ENCODE data around the gene FOXR1.
"Not testable (repeated sequence)": the region's sequence is repeated elsewhere in the genome, so short reads cannot be mapped to it uniquely, and the experiment has no call there.

The FOXR1 gene

DNA sequence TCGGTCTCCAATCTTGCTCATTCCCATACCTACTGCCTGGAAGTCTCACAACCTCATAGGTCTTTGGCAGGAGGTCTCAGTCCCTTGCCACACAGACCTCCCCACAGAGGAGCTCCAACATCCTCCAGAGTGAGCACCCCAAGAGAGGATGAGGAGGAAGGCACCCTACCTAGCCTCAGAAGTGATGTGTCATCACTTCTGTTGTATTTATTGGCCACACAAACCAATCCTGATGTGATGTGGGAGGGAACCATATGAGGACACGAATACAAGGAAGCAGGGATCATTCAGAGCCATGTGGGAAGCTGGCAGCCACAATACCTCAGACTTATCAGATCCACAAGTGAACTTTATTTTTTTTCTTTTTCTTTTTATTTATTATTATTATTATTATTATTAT lies 24.5 kb upstream of the FOXR1 start:
- no peak for DNase-seq (ENCODE audit: low read depth)

DNA sequence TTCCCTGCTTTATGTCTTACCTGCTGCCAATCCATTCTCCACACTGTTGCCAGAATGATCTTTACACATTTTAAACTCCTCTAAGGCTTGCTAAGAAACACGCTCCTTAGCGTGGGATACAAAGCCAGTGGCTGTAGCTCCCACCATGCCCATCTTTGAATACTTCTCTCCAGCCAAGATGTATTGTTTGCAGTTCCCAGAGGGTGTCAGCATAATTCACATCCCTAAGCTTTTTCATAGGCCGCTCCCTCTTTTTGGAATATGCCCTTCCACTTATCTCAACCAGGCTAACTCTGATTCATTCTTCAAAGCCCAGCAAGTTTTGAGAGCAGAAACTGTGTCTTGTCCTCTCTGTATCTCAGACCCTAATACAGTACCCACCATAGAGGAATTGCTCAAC lies 23.6 kb upstream of the FOXR1 start:
- no peak for DNase-seq (ENCODE audit: low read depth)

DNA sequence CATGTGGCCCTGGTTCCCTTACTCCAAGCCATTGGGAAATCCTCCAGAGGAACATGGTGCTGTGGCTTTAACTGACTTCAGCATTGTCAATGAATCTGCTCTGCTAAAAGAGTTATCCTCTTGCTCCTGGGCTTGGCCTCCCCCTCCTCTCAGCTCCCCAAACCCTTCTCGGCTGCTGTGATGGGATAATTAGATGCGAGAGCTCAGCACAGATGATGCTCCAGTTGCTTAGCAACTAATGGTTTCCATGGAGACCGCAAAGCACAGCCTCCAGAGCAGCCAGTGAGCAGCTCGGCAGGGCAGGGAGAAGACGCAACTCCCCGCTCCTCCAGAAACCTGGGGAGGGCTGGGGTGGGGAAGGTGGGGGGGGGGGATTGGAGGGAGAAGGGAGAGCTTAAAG lies 18.3 kb upstream of the FOXR1 start:
- no peak for DNase-seq (ENCODE audit: low read depth)

DNA sequence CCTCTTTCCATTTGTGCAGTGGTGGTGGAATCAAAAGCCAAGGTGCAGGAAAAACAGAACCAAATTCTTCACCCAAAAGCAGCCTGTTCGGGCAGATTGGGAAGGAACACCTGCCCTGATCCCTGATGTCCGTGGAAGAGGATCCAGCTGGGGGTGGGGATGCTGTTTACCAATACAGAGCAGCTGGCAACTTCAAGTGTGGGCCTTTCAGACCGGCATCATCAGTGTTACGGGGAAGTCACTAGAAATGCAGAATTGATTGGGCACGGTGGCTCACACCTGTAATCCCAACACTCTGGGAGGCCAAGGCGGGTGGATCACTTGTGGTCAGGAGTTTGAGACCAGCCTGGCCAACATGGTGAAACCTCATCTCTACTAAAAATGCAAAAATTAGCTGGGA lies 17.6 kb upstream of the FOXR1 start:
- DNase-seq (ENCODE audit: low read depth): not testable (repeated sequence)

DNA sequence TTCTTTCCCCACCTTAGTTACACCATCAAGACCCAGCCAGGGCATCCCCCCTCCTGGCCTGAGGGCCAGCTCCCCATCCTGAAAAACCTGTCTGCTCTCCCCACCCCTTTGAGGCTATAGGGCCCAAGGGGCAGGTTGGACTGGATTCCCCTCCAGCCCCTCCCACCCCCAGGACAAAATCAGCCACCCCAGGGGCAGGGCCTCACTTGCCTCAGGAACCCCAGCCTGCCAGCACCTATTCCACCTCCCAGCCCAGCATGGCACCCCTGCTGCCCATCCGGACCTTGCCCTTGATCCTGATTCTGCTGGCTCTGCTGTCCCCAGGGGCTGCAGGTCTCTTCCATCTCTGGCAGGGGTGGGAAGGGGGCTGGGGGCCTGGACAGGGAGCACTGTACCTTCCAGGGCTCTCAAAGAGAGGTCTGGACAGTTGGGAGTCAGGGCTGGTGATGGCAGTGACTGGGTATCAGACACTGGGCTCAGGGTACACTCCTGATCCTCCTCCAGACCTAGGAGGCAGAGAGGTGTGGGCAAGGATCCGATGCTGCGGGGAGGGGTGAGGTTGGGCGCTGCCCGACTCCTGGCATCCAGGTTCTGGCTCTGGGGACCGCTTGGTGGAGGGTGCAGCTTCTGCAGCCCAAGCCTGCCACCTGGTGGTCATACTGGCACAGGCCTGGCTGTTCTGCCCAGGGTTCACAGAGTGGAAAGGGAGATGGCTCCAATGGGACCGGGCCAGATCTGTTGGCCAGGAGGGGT lies 15.3 kb upstream of the FOXR1 start, which contains the start of gene UPK2:
Gene UPK2, plus strand, starts transcription at position 205 of the 753 bp plus-strand sequence. Its CDS starts 53 bp downstream, at position 258.
- DNase-seq (ENCODE audit: low read depth): peak; percentile 77

DNA sequence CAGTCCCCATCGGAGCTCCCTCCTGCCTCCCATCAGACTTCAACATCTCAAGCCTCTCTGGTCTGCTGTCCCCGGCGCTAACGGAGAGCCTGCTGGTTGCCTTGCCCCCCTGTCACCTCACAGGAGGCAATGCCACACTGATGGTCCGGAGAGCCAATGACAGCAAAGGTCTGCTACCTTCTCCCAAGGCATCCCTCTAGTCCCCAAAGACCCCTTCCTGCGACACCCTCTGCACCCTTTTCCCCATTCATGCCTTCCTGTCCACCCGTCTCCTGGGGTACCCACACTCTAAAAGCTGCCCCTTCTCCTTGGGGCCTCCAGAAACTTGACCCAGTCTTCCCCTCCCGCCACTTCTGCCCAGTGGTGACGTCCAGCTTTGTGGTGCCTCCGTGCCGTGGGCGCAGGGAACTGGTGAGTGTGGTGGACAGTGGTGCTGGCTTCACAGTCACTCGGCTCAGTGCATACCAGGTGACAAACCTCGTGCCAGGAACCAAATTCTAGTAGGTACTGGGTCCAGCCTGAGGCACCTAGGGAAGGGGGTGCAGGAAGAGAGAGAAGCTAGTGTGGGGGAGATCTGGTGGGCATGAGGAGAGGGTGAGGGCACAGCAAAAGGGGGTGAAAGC lies 14.6 kb upstream of the FOXR1 start:
- DNase-seq (ENCODE audit: low read depth): no peak

DNA sequence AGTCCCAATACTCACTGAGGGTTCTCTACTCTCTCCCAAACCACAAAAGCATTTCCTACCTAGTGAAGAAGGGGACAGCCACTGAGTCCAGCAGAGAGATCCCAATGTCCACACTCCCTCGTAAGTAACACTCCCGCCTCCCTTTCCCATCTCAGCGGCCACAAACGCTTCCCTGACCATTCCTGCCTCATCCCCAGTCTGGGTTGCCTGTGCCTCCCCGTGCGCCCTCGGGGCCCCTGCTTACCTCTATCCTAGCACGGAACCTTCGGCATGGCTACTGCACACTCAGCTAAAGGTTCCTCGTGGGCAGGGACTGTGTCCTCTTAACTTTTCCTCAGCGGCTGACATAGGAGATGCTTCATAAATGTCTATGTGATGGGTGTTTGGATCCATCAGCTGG lies 14.0 kb upstream of the FOXR1 start:
- DNase-seq (ENCODE audit: low read depth): no peak

DNA sequence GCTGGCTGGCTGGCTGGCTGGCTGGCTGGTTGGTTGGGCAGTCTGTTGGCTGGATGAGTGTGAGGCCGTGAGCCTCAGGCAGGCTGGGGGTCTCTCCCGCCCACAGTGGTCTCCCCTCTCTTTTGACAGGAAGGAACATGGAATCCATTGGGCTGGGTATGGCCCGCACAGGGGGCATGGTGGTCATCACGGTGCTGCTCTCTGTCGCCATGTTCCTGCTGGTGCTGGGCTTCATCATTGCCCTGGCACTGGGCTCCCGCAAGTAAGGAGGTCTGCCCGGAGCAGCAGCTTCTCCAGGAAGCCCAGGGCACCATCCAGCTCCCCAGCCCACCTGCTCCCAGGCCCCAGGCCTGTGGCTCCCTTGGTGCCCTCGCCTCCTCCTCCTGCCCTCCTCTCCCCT lies 13.6 kb upstream of the FOXR1 start:
- DNase-seq (ENCODE audit: low read depth): no peak

DNA sequence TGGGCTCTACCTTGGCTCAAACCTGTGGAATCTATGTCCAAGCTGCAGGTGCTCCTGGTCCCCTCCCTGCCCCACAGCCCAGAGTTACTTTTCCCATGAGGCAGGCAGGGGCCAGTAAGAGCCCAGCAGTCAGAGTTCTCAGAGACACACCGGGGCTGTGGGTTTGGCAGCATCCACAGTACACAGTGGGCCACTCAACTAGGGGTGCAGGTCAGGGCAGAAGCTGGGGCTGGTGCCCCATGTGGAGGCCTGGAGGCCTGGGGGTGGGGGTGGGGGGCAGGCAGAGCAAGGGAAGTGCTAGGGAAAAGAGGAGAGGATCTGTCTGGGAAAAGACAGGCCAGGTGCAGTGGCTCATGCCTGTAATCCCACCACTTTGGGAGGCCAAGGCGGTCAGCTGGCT lies 13.0 kb upstream of the FOXR1 start:
- DNase-seq (ENCODE audit: low read depth): no peak

DNA sequence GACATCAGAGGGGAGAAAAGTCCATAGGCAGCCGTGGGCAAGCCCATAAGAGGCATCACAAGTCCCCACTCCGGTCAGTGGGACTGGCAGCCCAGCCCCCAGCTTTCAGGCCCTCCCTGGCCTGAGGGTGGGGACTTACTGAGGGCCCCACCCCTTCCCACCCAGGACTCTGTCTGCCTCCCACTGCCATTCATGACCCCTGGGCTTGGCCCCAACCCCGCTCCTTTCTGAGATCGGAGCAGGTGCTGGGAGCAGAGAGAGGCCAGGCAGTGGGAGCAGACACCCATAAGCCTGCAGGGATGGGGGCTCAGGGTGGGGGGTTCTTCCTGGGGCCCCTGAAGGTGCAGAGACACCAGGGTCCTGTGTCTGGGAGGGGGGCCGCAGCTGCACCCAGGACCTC lies 10.4 kb upstream of the FOXR1 start:
- DNase-seq (ENCODE audit: low read depth): no peak

DNA sequence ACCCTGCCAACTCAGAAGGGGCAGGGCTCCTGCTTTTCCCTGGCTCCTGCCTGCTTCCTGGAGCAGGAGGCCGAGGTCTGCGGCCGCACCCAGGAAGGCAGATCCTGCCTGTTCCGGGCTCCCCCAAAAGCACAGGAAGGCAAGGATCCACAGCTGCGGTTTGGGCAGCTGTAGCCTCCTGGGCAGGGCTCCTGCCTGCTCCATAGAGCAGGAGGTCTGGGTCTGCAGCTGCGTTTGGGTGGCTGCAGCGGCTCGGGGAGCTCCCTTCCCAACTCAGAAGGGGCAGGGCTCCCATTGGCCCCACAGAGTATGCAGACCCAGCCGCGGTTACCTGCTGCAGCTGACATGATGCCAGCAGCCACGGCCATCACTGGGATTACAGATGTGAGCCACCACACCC lies 10.0 kb upstream of the FOXR1 start:
- no peak for DNase-seq (ENCODE audit: low read depth)

DNA sequence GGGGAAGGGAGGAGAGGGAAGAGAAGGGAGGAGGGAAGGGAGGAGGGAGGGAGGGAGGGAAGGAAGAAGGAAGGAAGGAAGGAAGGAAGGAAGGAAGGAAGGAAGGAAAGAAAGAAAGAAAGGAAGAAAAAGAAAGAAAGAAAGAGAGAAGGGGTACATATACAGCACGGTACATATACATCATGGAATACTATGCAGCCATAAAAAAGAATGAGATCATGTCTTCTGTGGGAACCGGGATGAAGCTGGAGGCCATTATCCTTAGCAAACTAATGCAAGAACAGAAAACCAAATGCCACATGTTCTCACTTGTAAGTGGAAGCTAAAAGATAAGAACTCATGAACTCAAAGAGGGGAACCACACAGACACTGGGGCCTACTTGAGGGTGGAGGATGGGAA lies 2.1 kb upstream of the FOXR1 start:
- not testable (repeated sequence) for DNase-seq (ENCODE audit: low read depth)

DNA sequence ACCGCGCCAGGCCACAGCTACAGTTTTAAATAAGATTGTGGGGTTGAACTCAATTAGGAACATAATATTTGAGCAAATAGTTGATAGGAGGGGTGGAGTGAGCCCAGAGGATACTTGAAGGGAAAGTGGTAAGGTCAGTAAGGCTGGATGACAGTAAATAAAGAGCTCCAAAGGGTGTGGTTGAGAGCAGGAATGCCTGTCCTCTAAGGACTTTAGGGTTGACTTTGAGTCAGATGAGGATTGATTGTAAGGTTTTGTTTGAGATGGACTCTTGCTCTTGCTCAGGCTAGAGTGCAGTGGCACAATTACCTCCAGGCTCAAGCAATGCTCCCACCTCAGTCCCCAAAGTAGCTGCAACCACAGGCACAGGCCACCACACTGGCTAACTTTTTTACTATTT lies 2.4 kb downstream of the FOXR1 start:
- no peak for DNase-seq (ENCODE audit: low read depth)

DNA sequence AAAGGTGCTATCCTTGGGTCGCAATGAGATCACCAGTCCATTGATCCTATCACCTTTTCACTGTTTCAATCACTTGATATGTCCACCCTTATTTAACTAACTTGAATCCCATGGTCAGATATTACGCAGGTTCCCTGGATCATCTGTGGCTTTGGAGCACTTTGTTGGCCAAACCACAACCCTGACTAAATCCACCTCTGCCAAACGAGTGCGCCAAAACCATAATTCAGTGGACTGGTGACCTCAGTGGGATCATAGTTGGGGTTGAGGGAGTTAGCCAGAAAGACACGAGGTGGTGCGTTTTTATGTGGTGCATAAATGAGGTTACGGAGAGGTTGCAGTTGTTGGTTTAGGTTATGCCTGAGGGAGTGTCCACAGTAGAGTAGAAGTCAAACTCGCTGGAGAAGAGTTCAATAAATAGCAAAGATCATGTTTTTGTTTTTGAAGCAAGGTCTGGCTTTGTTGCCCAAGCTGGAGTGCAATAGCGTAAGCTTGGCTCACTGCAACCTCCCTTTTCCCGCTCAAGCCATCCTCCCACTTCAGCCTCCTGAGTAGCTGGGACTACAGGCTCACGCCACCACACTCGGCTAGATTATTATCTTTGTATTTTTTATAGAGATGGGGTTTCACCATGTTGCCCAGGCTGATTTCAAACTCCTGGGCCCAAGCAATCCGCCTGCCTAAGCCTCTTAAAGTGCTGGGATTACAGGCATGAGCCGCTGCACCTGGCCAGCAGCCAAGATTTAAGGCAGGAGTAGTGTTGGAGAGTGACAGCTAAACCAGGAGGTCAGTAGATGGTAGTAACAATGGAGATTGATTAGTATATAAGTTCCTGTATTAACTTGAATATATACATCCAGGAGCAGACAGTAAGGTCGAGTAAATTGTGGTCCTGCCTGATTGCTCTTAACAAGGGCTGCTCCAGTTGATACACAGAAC lies 4.5 kb downstream of the FOXR1 start:
- no peak for DNase-seq (ENCODE audit: low read depth)

DNA sequence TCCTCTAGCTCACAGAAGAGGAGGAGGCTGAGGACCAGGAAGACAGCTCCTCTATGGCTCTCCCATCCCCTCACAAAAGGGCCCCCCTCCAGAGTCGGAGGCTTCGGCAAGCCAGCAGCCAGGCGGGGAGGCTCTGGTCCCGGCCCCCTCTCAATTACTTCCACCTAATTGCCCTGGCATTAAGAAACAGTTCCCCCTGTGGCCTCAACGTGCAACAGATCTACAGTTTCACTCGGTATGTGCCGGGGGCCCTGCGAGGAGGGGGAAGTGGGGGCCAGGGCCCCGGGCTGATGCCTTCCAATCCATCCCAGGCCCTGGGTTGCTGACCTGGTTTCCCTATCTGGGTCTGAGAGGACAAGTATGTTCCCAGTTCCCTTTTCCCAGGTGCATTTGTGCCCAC lies 7.9 kb downstream of the FOXR1 start:
- DNase-seq (ENCODE audit: low read depth): no peak

DNA sequence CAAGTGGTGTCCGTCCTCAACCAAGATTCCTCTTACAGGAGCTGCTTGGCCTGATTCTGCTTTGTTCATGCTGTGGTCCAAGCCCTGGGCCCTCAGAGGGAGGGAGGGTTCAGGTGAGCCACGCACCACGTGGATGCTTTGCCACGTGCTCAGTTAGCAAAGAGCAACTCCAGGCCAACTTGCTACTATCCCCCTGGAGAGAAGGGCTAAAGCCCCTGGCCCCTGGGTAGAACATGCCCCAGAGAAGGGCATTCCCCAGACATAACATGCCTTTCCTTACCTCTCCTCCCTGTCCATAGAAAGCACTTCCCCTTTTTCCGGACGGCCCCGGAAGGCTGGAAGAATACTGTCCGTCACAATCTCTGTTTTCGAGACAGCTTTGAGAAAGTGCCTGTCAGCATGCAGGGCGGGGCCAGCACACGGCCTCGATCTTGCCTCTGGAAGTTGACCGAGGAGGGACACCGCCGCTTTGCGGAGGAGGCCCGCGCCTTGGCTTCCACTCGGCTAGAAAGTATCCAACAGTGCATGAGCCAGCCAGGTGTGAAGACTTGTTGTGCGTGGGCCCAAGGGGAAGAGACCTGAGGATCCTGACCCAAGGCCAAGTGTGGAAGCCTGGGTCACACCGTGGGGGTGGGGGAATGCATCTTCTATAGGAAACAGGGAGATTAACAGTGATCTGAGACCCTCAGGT lies 8.8 kb downstream of the FOXR1 start:
- DNase-seq (ENCODE audit: low read depth): no peak

DNA sequence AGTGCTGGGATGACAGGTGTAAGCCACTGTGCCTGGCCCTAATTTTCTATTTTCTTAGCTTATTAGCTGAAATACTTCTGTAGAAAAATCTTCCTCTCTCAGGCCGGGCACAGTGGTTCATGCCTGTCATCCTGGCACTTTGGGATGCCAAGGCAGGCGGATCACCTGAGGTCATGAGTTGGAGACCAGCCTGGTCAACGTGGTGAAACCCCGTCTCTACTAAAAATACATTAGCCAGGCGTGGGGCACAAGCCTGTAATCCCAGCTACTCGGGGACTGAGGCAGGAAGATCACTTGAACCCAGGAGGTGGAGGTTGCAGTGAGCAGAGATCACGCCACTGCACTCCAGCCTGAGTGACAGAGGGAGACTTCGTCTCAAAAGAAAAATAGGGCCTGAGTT lies 12.8 kb downstream of the FOXR1 start:
- not testable (repeated sequence) for DNase-seq (ENCODE audit: low read depth)

DNA sequence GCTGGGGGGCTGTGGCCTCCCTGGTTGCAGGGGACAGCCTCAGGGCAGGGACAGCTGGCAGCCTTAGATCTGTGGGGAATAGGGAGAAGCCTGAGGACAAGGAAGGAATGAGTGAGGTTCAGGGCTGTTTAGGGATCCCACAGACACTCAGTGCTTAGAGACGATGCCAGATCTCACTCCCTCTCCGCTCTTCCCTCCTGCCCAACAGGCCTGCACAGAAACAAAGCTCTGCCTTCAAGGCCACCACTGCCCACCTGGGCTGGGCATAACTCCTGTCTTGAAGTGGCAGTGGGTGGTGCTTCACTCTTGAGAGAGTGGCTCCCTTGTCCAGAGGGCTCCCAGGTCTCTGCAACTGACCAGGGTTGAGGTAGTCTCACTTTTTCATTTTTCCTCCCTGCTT lies 13.3 kb downstream of the FOXR1 start:
- no peak for DNase-seq (ENCODE audit: low read depth)

DNA sequence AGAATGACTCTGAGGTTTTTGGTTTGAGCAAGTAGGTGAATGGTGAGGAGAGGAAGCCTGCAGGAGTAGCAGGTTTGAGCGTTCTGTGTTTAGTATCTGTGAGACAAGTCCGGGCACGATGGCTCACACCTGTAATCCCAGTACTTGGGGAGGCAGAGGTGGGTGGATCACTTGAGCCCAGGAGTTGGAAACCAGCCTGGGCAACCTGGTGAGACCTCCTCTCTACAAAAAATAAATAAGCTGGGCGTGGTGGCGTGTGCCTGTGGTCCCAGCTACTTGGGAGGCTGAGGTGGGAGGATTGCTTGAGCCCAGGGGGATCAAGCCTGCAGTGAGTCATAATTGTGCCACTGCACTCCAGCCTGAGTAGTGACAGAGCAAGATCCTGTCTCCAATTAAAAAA lies 16.7 kb downstream of the FOXR1 start:
- no peak for DNase-seq (ENCODE audit: low read depth)

DNA sequence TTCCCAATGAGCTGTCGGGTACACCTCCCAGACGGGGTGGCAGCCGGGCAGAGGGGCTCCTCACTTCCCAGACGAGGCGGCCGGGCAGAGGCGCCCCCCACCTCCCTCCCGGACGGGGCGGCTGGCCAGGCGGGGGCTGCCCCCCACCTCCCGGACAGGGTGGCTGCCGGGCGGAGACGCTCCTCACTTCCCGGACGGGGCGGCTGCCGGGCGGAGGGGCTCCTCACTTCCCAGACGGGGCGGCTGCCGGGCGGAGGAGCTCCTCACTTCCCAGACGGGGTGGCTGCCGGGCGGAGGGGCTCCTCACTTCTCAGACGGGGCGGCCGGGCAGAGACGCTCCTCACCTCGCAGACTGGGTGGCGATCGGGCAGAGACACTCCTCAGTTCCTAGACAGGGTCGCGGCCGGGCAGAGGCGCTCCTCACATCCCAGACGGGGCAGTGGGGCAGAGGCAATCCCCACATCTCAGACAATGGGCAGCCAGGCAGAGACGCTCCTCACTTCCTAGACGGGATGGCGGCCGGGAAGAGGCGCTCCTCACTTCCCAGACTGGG lies 20.0 kb downstream of the FOXR1 start:
- not testable (repeated sequence) for DNase-seq (ENCODE audit: low read depth)

DNA sequence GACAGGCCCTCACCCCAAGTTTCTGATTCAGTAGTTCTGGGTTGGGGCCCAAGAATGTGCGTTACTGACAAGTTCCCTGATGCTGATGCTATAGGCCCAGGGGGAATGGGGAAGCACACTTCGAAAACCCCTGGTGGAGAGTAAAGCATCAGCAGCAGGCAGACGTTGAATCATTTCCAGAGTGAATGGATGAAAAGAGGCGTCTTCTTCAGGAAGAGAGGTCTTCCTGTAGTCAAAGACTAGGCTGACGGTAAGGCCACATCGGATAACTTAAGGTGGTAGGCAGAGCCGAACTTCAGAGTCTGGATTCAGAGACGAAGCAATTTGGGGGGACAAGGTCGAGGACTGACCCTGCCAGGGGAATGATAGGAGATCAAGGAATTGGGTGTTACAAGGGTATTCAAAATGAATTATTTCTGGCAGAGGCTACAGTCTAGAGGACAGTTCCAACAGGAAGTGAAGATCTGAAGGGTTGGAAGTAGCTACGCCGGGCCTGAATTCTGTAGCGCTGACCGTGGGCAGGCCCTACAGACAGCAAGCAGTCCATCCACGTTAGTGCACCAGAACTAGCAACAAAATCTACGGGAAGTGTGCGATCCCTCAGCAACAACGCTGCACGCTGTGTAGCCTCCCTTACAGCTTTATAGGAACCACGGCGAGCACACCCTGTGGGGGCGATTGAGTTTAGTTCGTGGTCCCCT lies 25.5 kb downstream of the FOXR1 start:
- DNase-seq (ENCODE audit: low read depth): no peak
